Ovary (tissue), 3 donors: ENCODE measurements around the gene PAK6.

Experiments
- EP300 ChIP-seq: sonication (generic); formaldehyde crosslinking; IDR thresholded peaks from one replicate; pipeline ENCODE4 v1.6.1; 2017; ENCODE audit warnings: antibody characterized with exemption
- POLR2A ChIP-seq: fragments of 450-650 bp; IDR thresholded peaks from one replicate; pipeline ENCODE4 v1.6.1; 2017; ENCODE audit warnings: antibody characterized with exemption, mild to moderate bottlenecking, moderate library complexity
- TF ChIP-seq, protein P1 (sequence below), 3 donors: fragments of 450-650 bp in 2 of 3; fragments of 200-600 bp in 1 of 3; IDR thresholded peaks; one replicate each; pipeline versions ENCODE4 v1.5.1 to v1.8.0; 2016 to 2022; ENCODE audit warnings: antibody characterized with exemption in 3 of 3, mild to moderate bottlenecking in 1 of 3
- donor health status: DM: no; HTN: no; CAD: no.

DNA sequence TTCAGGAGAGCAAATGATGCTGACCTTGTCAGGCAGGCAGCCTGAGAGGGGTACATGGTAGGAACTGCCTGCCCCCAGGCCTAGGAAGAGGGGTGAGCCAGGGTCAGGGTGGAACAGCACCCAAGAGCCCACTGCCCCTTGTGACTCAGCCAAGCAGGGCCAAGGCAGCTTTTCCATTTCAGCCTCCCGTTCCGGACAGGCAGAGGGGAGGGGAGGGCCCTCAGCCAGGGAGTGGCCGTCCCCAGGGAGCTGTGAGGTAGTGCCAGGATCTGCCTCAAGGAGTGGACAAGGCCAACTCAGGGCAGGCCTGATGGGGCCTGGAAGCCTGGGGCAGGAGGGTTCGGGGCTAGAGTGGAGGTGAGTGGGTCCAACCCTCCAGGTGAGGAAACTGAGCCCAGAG lies 49.1 kb downstream of the PAK6 start:
- TF ChIP-seq, protein P1, sequence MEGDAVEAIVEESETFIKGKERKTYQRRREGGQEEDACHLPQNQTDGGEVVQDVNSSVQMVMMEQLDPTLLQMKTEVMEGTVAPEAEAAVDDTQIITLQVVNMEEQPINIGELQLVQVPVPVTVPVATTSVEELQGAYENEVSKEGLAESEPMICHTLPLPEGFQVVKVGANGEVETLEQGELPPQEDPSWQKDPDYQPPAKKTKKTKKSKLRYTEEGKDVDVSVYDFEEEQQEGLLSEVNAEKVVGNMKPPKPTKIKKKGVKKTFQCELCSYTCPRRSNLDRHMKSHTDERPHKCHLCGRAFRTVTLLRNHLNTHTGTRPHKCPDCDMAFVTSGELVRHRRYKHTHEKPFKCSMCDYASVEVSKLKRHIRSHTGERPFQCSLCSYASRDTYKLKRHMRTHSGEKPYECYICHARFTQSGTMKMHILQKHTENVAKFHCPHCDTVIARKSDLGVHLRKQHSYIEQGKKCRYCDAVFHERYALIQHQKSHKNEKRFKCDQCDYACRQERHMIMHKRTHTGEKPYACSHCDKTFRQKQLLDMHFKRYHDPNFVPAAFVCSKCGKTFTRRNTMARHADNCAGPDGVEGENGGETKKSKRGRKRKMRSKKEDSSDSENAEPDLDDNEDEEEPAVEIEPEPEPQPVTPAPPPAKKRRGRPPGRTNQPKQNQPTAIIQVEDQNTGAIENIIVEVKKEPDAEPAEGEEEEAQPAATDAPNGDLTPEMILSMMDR (IDR thresholded peaks at IDR 0.05), result no peak
- TF ChIP-seq POLR2A, result no peak
- no peak for TF ChIP-seq EP300
